Right renal cortex interstitium (tissue), 3 donors: ENCODE results near the gene NUFIP2. TPM values are rescaled to one million over a fixed set of nuclear protein-coding genes. Genes with fewer than 3 reads are reported as not detected.
"Not testable (repeated sequence)": the region's sequence is repeated elsewhere in the genome, so short reads cannot be mapped to it uniquely, and the experiment has no call there.

Experiments
- DNase-seq, 3 donors: peaks; one replicate each; pipeline ENCODE4 v3.0.0-alpha.2; 2013; ENCODE audit warnings: low read depth in 3 of 3, low spot score in 2 of 3
- polyA plus RNA-seq, 3 donors: library from polyadenylated mRNA; unstranded; fragments of 120-200 nt; gene quantifications; one replicate each; pipeline ENCODE4 v1.2.1, GENCODE V29; 2013; ENCODE audit not compliant: insufficient read length in 3 of 3

The NUFIP2 gene
- polyA plus RNA-seq, 3 donors = 35.5 to 38.0 (median 36.7) TPM

GRCh38 chr17:29240968-29241963 lies 52.7 kb downstream of the NUFIP2 start:
- no peak for DNase-seq

DNA sequence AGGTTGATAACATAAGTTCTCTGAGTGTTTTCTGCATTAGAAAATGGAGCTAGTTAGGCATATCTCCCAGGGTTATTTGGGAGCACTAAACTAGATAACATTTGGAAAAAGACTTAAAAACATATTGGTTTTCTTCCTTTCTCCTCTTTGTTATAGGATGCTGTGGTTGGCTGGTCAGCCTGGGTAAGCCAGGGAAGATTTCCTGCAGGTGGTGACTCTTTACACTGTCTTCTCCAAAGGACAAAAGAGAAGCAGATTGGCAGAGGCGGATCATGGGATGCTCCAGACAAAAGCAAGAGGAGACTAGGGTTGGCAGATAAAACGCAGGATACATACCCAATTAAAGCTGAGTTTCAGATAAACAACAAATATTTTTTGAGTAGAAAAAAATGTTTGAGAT lies 53.5 kb downstream of the NUFIP2 start:
- DNase-seq = no peak

- no peak for DNase-seq
Measured at GRCh38 chr17:29238133-29238850, 55.7 kb downstream of the NUFIP2 start.

DNA sequence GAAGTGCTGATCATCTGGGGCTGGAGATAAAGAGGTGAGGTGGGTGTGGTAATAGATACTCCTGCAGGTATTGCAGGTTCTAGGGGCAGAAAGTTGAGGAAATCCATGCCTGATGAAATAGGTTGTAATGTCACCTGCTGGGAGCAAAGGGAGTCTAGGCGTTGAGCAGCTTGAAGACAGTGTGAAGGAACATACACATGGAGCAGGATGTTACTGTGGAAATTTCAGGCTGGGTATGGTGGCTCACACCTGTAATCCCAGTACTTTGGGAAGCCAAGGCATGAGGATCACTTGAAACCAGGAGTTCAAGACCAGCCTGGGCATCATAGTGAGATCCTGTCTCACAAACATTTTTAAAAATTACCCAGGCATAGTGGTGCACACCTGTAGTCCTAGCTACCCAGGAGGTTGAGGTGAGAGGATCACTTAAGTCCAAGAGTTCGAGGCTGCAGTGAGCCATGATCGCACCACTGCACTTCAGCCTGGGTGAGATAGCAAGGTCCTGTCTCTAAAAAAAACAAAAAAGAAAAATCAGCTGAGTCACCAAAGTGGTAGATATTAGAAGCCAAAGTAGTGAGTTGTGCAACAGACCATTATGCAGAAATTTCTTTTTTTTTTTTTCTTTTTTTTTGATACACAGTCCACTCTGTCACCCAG lies 56.3 kb downstream of the NUFIP2 start:
- no peak for DNase-seq

GRCh38 chr17:29235904-29236303 lies 58.0 kb downstream of the NUFIP2 start:
- no peak for DNase-seq

GRCh38 chr17:29234972-29235371 lies 59.0 kb downstream of the NUFIP2 start:
- not testable (repeated sequence) for DNase-seq

DNA sequence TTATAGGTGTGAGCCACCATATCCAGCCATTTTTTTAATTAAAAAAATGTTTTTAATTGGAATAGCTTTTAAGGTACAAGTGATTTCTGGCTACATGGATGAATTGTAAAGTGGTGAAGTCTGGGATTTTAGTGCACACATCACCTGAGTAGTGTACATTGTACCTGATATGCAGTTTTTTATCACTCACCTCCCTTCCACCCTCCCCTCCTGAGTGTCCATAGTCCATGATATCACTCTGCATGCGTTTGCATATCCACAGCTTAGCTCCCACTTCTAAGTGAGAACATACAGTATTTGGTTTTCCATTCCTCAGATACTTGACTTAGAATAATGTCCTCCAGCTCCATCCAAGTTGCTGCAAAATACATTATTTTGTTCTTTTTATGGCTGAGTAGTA lies 60.6 kb downstream of the NUFIP2 start:
- no peak for DNase-seq

DNA sequence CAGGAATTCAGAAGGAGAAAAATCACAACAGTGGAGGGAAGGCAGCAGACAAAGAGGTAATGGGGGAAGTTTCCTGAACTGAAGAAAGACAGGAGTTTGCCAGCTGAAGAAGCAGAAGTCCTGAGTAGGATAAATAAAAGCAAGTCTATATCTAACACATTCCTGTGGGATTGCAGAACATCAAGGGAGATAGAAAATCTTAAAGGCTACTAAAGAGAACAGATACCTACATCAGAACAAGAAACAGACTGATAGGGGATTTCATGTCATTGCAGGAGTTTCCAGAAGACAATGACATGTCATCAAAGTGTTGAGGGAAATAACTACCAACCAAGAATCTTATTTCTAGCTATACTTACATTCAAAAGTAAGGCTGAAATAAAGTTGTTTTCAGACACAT lies 68.6 kb downstream of the NUFIP2 start:
- no peak for DNase-seq

- DNase-seq = not testable (repeated sequence)
Measured at GRCh38 chr17:29221338-29221737, 72.6 kb downstream of the NUFIP2 start.

GRCh38 chr17:29219378-29220047 lies 74.4 kb downstream of the NUFIP2 start:
- DNase-seq = peak; percentile 74 to 81 (median 74)

DNA sequence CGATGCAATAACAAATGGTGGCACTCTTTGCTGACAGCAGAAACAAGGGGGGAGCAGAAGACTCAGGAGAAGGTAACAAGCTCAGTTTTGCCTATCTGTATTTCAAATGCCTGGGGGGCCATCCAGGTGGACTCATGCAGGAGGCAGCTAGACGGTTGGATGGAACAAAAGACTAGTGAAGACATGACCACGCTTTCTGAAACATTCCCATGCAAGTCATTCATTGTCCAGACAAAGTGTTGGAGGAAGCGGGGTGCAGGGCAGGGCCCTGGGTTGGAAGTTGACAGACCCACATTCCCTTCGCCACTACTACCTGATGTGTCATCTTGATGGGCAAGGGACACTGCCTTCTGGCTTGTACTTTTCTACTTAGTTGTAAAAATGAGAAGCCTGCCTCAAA lies 77.1 kb downstream of the NUFIP2 start:
- no peak for DNase-seq

- no peak for DNase-seq
Measured at GRCh38 chr17:29216181-29216580, 77.8 kb downstream of the NUFIP2 start.

DNA sequence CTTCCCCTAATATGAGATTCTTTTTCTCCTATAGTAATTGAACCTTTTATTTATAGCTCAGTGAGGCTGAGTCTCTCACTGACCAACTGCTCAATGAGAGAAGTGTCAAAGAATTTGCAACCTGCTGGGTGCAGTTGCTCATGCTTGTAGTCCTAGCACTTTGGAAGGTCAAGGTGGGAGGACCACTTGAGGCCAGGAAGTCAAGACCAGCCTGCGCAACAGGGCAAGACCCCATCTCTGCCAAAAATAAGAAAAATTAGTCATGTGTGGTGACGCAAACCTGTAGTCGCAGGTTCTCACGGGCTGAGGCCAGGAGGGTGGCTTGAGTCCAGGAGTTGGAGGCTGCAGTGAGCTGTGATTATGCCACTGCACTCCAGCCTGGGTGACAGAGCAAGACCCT lies 78.2 kb downstream of the NUFIP2 start:
- no peak for DNase-seq

- DNase-seq = no peak
Measured at GRCh38 chr17:29215174-29215573, 78.8 kb downstream of the NUFIP2 start.

DNA sequence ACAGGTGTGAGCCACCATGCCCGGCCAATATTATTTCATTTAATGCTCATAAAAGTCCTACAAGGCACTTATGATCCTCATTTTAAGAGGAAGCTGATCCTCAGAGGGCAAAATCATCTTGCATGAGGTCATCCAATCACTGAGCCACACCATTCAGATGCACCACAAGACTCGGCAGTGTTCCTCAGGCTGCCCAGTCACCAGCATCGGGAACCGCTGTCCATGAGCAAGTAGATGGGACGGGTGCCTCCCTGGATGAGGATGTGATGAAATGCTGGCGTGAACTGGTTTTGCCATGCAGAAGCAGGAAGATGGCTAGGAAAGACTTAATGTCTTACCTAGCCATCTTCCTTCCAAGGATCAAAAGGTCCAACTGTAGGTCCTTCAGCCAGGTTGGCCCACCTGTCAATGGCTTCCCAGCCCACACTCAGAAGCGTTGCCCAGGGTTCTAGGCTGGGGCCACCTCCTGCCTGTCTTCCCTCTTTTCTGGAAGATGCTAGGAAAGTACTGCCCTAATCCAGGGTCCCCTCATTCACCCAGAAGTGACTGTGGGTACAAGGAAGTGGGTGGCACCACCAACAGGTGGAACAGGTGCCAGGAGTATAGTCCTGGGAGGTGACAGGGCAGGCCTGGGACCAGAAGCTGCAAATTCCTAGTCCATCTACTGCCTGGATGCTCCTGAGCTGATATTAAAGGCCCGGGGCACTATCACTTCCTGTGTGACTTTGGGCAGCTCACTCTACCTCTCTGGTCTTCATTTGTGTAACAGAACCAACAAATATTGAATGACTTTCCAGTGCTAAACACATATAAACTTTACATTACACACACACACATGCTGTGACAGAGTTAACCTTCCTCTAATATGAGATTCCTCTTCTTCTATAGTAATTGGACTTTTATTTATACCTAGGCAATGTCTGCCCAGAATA lies 79.5 kb downstream of the NUFIP2 start:
- DNase-seq = no peak

DNA sequence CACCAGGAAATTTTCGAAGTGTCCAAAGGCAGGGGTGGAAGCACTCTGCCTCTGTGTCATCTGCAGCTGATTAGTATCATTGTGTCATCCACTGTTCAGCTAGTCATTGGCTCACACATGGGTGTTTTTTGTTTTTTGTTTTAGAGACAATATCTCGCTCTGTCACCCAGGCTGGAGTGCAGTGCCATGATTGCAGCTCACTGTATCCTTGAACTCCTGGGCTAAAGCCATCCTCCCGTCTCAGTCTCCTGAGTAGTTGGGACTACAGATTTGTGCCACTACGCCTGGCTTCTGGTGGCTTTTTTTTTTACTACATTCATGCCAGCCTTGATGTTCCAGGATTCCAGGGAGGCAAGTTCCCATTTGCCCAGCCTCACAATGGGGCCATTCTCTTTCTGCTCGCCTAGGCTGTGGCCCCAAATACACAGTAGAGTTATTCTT lies 81.2 kb downstream of the NUFIP2 start:
- no peak for DNase-seq

DNA sequence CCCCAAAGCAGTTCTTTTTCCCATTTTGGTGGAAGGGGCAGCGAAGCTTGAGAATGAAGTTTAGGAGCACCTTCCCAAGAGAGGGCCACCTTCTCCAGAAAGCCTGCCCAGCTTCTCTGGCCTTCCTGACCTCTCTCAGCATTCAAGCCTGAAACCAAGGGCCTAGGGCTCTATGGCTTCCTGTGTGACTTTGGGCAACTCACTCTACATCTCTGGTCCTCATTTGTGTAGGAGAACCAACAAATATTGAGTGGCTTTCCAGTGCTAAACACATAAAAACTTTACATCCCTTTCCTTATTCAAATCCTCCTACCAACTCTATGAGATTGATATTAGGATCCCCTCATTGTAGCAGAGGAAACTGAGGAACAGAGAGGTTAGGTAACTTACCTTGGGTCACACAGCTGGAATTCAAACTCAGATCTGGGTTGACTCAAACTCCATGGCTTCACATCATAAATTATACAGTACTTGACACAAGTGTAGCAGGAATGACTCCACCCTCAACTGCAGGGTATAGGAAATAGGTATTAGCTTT lies 81.8 kb downstream of the NUFIP2 start:
- no peak for DNase-seq

DNA sequence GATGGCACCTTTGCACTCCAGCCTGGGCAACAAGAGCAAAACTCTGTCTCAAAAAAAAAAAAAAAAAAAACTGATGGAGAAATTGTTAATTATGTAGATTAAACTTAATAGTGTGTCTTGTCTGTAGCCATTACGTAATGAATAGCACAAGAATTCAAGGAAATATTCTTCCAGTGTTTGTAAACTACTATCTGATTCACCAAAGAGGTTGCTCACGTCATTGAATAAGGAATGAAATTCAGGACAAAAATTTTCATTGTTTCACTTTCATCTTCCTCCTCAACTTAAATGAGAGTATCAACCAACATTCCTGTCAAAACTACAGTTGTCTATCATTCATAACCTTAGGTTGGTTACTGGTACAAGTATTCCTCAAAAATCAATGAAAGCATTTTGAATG lies 83.1 kb downstream of the NUFIP2 start:
- no peak for DNase-seq

DNA sequence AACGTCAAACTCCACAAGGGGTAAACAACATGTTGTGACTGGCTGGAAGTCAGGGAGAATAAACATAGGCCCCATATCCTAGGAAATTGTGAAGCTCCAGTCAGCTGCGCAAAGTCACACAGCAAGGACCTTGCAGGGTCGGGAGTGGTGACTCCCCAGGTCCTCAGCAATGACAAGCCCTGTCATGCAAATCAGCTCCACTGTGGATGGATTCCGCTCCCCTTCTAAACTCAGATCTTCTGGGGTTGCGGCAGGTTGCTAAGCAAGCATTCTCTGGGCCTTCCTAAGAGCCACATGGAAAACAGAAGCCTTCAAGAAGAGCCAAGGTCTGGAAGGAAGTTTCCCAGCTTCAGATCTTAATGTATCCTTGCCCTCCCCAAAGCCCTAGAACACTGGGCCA lies 84.9 kb downstream of the NUFIP2 start:
- no peak for DNase-seq
